ENCODE data around the gene JMJD4. TPM values are rescaled to one million over a fixed set of nuclear protein-coding genes. Genes with fewer than 3 reads are reported as not detected.

JMJD4 gene
- polyA plus RNA-seq, 3 donors, result 7.9 to 11.2 (median 11.2) TPM

GRCh38 chr1:227782226-227782625 lies 47.1 kb upstream of the JMJD4 start:
- Mint-ChIP-seq H3K27me3 (ENCODE audit: low read depth in 3 of 3) (peaks cover 22 to 29% (median 28%) of the 10 kb centered on the region in 3 donors), H3K36me3 (peaks cover 4 to 8% of the 10 kb centered on the region in 2 donors), H3K4me1 (peaks cover 7% of the 10 kb centered on the region), H3K9me3 (peaks cover 0 to 6% (median 0%) of the 10 kb centered on the region in 7 donors), H3K4me3 (no peak overlapping the region), H3K27ac (no peak overlapping the region)
- Histone ChIP-seq H2AFZ (ENCODE audit: insufficient read depth, low read depth, low read length, poor library complexity, severe bottlenecking) (no peak overlapping the region), H3K9ac (ENCODE audit: insufficient read depth, low read length, poor library complexity, severe bottlenecking) (no peak overlapping the region), H3K27ac (ENCODE audit: low read depth in 1 of 2, low read length in 2 of 2) (no peak overlapping the region), H3K4me1 (ENCODE audit: control insufficient read depth in 1 of 2, insufficient read depth in 2 of 2, low read length in 2 of 2) (peaks cover 8 to 11% of the 10 kb centered on the region in 2 donors), H3K79me2 (ENCODE audit: insufficient read depth, low read length) (no peaks in the 10 kb centered on the region), H3K36me3 (replicated peaks in 1 of 2; ENCODE audit: control insufficient read depth in 1 of 2, insufficient read depth in 2 of 2, low read length in 2 of 2) (peaks cover 3 to 6% of the 10 kb centered on the region in 2 donors), H4K20me1 (ENCODE audit: insufficient read depth, low read length) (no peaks in the 10 kb centered on the region), H3K4me2 (replicated peaks; ENCODE audit: extremely low read depth, low read length, poor library complexity, severe bottlenecking) (no peak overlapping the region), H3K4me3 (replicated peaks in 1 of 3; ENCODE audit: low read depth in 2 of 3, low read length in 3 of 3) (no peak overlapping the region), H3K27me3 (ENCODE audit: control insufficient read depth in 2 of 2, insufficient read depth in 2 of 2, low read length in 2 of 2) (peaks cover 6 to 22% of the 10 kb centered on the region in 2 donors), H3K9me3 (replicated peaks in 1 of 2; ENCODE audit: control insufficient read depth in 1 of 2, insufficient read depth in 1 of 2, low read length in 2 of 2) (peaks cover 0 to 3% of the 10 kb centered on the region in 2 donors)
- no peak for TF ChIP-seq CTCF (IDR thresholded peaks at IDR 0.05)
- intact Hi-C loops (cut with micrococcal nuclease), result no loop called here
- DNase-seq, result no peak
- WGBS (ENCODE audit: insufficient coverage), result 95% methylated on average over 2 of the region's 4 CpGs

- H3K27ac ChIP-seq (ENCODE audit: low read depth in 1 of 2, low read length in 2 of 2), result no peak overlapping the region
- H3K9ac ChIP-seq (ENCODE audit: insufficient read depth, low read length, poor library complexity, severe bottlenecking), result no peak overlapping the region
- no peak for DNase-seq
- TF ChIP-seq CTCF (IDR thresholded peaks at IDR 0.05), result no peak
- H3K4me3 Mint-ChIP-seq, result no peak overlapping the region
- peaks cover 3 to 9% of the 10 kb centered on the region in 2 donors for H3K36me3 ChIP-seq (replicated peaks in 1 of 2; ENCODE audit: control insufficient read depth in 1 of 2, insufficient read depth in 2 of 2, low read length in 2 of 2)
- H3K9me3 Mint-ChIP-seq, result peaks cover 0 to 3% (median 0%) of the 10 kb centered on the region in 7 donors
- 97% methylated on average over 15 of the region's 15 CpGs for WGBS (ENCODE audit: insufficient coverage)
- H3K9me3 ChIP-seq (replicated peaks in 1 of 2; ENCODE audit: control insufficient read depth in 1 of 2, insufficient read depth in 1 of 2, low read length in 2 of 2), result peaks cover 0 to under 1% of the 10 kb centered on the region in 2 donors
- H3K4me2 ChIP-seq (replicated peaks; ENCODE audit: extremely low read depth, low read length, poor library complexity, severe bottlenecking), result no peak overlapping the region
- intact Hi-C loops (cut with micrococcal nuclease), result no loop called here
- no peaks in the 10 kb centered on the region for H4K20me1 ChIP-seq (ENCODE audit: insufficient read depth, low read length)
- H3K4me3 ChIP-seq (replicated peaks in 1 of 3; ENCODE audit: low read depth in 2 of 3, low read length in 3 of 3), result no peak overlapping the region
- no peak overlapping the region for H3K27ac Mint-ChIP-seq
- peaks cover 15 to 21% (median 20%) of the 10 kb centered on the region in 3 donors for H3K27me3 Mint-ChIP-seq (ENCODE audit: low read depth in 3 of 3)
- peaks cover 3 to 14% of the 10 kb centered on the region in 2 donors for H3K27me3 ChIP-seq (ENCODE audit: control insufficient read depth in 2 of 2, insufficient read depth in 2 of 2, low read length in 2 of 2)
- peaks cover 0 to 3% of the 10 kb centered on the region in 2 donors for H3K4me1 ChIP-seq (ENCODE audit: control insufficient read depth in 1 of 2, insufficient read depth in 2 of 2, low read length in 2 of 2)
- no peak overlapping the region for H2AFZ ChIP-seq (ENCODE audit: insufficient read depth, low read depth, low read length, poor library complexity, severe bottlenecking)
- peaks cover under 1% of the 10 kb centered on the region for H3K4me1 Mint-ChIP-seq
- peaks cover 10% of the 10 kb centered on the region in 2 donors for H3K36me3 Mint-ChIP-seq
- no peaks in the 10 kb centered on the region for H3K79me2 ChIP-seq (ENCODE audit: insufficient read depth, low read length)
Measured at GRCh38 chr1:227781314-227781930, 46.3 kb upstream of the JMJD4 start.

Data from CD14-positive monocyte (primary cell).